Measurements from ENCODE around the gene ADGRG3.
A peak's percentile ranks its signal among the peaks of the same experiment; 100 is the strongest.

The ADGRG3 gene

GRCh38 chr16:57722651-57723050 lies 54.5 kb downstream of the ADGRG3 start:
- peaks cover 2% of the 10 kb centered on the region for H3K4me1 ChIP-seq (ENCODE audit: insufficient read depth, low read length, poor library complexity, severe bottlenecking)
- no peak overlapping the region for H3K4me2 ChIP-seq (ENCODE audit: low read depth, low read length, poor library complexity, severe bottlenecking)
- TF ChIP-seq EZH2phosphoT487 (IDR thresholded peaks at IDR 0.05; ENCODE audit: borderline replicate concordance) (no peak), CTCF (conservative IDR thresholded peaks at IDR 0.05; ENCODE audit: low read length) (no peak)
- H3K79me2 ChIP-seq (ENCODE audit: insufficient read depth, low read length): no peaks in the 10 kb centered on the region
- H3K9me3 ChIP-seq (ENCODE audit: insufficient read depth, low read depth, low read length): no peaks in the 10 kb centered on the region
- no peak overlapping the region for H2AFZ ChIP-seq (ENCODE audit: low read length)
- H3K4me3 ChIP-seq (ENCODE audit: low read length, poor library complexity, severe bottlenecking): no peak overlapping the region
- H3K27me3 ChIP-seq (ENCODE audit: insufficient read depth, low read length, poor library complexity, severe bottlenecking): no peaks in the 10 kb centered on the region
- no peaks in the 10 kb centered on the region for H3F3A ChIP-seq (ENCODE audit: low read depth)
- no peak overlapping the region for H3K9ac ChIP-seq (ENCODE audit: low read depth, low read length, poor library complexity, severe bottlenecking)
- no peaks in the 10 kb centered on the region for H3K9me2 ChIP-seq (replicated peaks; ENCODE audit: low read depth, low read length)
- H3K36me3 ChIP-seq (ENCODE audit: insufficient read depth, low read length): no peaks in the 10 kb centered on the region
- no peaks in the 10 kb centered on the region for H4K20me1 ChIP-seq (ENCODE audit: insufficient read depth, low read length, poor library complexity, severe bottlenecking)

- Histone ChIP-seq H3K4me2 (ENCODE audit: low read depth, low read length, poor library complexity, severe bottlenecking) (no peak overlapping the region), H3K36me3 (ENCODE audit: insufficient read depth, low read length) (no peaks in the 10 kb centered on the region), H3K4me1 (ENCODE audit: insufficient read depth, low read length, poor library complexity, severe bottlenecking) (peaks cover 2% of the 10 kb centered on the region), H3K9ac (ENCODE audit: low read depth, low read length, poor library complexity, severe bottlenecking) (no peak overlapping the region), H3K4me3 (ENCODE audit: low read length, poor library complexity, severe bottlenecking) (no peak overlapping the region), H3K79me2 (ENCODE audit: insufficient read depth, low read length) (no peaks in the 10 kb centered on the region), H3K9me2 (replicated peaks; ENCODE audit: low read depth, low read length) (no peaks in the 10 kb centered on the region), H3K9me3 (ENCODE audit: insufficient read depth, low read depth, low read length) (no peaks in the 10 kb centered on the region), H2AFZ (ENCODE audit: low read length) (no peak overlapping the region), H4K20me1 (ENCODE audit: insufficient read depth, low read length, poor library complexity, severe bottlenecking) (no peaks in the 10 kb centered on the region), H3F3A (ENCODE audit: low read depth) (no peaks in the 10 kb centered on the region), H3K27me3 (ENCODE audit: insufficient read depth, low read length, poor library complexity, severe bottlenecking) (no peaks in the 10 kb centered on the region)
- TF ChIP-seq CTCF (conservative IDR thresholded peaks at IDR 0.05; ENCODE audit: low read length): peak; percentile 26; the same call in 1 of the 2 replicates
- TF ChIP-seq EZH2phosphoT487 (IDR thresholded peaks at IDR 0.05; ENCODE audit: borderline replicate concordance): no peak
Measured at GRCh38 chr16:57723170-57723569, 55.1 kb downstream of the ADGRG3 start.

- H2AFZ ChIP-seq (ENCODE audit: low read length): no peak overlapping the region
- H3K9ac ChIP-seq (ENCODE audit: low read depth, low read length, poor library complexity, severe bottlenecking): no peak overlapping the region
- no peaks in the 10 kb centered on the region for H3K9me3 ChIP-seq (ENCODE audit: insufficient read depth, low read depth, low read length)
- H3K4me2 ChIP-seq (ENCODE audit: low read depth, low read length, poor library complexity, severe bottlenecking): no peak overlapping the region
- no peaks in the 10 kb centered on the region for H3F3A ChIP-seq (ENCODE audit: low read depth)
- no peaks in the 10 kb centered on the region for H3K36me3 ChIP-seq (ENCODE audit: insufficient read depth, low read length)
- H4K20me1 ChIP-seq (ENCODE audit: insufficient read depth, low read length, poor library complexity, severe bottlenecking): no peaks in the 10 kb centered on the region
- TF ChIP-seq CTCF (conservative IDR thresholded peaks at IDR 0.05; ENCODE audit: low read length): no peak
- no peak for TF ChIP-seq EZH2phosphoT487 (IDR thresholded peaks at IDR 0.05; ENCODE audit: borderline replicate concordance)
- H3K9me2 ChIP-seq (replicated peaks; ENCODE audit: low read depth, low read length): no peaks in the 10 kb centered on the region
- no peaks in the 10 kb centered on the region for H3K27me3 ChIP-seq (ENCODE audit: insufficient read depth, low read length, poor library complexity, severe bottlenecking)
- H3K79me2 ChIP-seq (ENCODE audit: insufficient read depth, low read length): no peaks in the 10 kb centered on the region
- H3K4me3 ChIP-seq (ENCODE audit: low read length, poor library complexity, severe bottlenecking): no peak overlapping the region
- H3K4me1 ChIP-seq (ENCODE audit: insufficient read depth, low read length, poor library complexity, severe bottlenecking): peaks cover 2% of the 10 kb centered on the region
Measured at GRCh38 chr16:57724531-57724930, 56.4 kb downstream of the ADGRG3 start.

Measured in Loucy (cell line).